Measurements from ENCODE around the gene PTGDR2.

Gene PTGDR2

DNA sequence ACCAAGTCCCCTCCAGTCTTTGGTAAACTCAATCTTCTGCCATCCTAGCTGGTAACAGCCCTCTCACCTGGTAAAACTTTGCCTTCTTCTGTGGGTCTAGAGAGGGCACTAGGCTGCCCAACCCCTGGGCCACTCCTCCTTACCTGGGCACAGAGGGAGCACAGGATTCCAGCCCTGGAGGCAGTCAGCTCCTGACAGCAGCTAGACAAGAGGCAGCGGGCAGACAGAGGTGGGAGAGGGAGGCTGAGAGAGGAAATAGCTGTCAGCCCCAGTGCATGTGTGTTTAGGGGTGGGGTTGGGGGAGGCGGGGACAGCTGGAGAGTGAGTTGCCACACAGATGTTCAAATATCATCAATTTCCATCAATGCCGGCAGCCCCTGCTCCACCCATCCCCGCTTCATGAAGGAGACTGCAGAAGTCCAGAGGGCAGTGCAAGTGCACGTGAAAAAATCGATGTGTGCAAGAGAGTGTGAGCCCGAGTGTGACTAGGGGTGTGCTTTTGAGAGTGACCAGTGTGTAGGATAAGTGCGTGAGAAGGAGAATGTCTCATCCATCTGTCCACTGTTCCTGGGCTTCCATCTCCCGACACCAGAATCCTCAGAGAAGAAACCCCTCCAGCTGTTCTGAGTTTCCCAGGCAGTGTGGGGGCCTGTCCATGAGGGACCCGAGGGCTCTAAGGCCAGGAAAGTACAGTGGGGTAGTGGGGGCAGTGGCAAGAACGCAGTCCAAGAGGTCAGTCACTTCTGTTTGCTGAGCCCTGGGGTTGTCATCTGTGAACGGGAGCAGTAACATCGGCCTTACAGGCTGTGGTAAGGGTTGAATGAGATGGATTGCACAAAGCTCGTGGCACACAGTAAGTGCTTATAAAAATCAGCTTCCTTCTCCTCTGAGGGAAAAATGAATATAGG is at the start of gene PTGDR2:
PTGDR2 (minus strand) TSS at position 225 of the 908 bp plus-strand sequence. CDS start 2,228 bp downstream, outside the sequence.
- DNase-seq, result no peak

GRCh38 chr11:60905047-60905446 is 49.3 kb upstream of the PTGDR2 start:
- no peak for DNase-seq

GRCh38 chr11:60902625-60903024 is 46.9 kb upstream of the PTGDR2 start:
- DNase-seq, result no peak

GRCh38 chr11:60900673-60901404 is 45.1 kb upstream of the PTGDR2 start:
- DNase-seq, result no peak

GRCh38 chr11:60899977-60900376 is 44.2 kb upstream of the PTGDR2 start:
- DNase-seq, result no peak

GRCh38 chr11:60899046-60899936 is 43.5 kb upstream of the PTGDR2 start:
- DNase-seq, result no peak

DNA sequence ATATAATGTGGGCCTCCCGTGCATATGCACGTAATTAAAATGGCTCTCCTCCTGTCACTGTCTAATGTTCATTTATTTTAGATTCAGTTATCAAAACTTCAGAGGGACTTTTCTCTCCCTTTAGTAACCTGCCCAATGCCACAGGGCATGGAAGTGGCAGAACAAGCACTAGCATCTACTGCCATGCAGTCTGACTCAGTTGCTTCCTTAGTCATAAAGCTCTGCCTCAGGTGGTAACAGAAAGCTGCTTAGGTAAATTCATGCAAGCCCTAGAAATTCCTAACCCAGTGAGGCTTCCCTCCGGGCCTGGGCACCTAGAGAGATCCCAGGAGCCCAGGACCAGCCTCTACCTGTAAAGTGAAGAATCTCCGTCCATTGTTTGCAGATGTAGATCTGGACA is 41.7 kb upstream of the PTGDR2 start:
- no peak for DNase-seq

DNA sequence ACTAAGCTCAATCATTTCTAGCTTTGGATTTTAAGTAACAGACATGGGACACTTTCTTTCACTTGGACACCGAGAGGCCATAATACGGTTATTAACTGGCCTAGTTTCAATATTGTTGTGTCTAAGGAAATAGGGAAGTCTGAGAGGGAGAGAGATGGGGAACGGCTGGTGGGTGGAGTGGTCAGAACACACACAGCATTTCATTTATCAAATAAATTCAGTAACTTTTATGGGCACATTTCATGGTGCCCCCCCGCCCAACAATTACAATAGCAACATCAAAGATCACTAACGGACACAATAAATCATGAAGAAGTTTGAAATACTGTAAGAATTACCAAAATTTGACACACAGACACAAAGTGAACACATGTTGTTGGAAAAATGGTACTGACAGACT is 39.9 kb upstream of the PTGDR2 start:
- DNase-seq, result no peak

DNA sequence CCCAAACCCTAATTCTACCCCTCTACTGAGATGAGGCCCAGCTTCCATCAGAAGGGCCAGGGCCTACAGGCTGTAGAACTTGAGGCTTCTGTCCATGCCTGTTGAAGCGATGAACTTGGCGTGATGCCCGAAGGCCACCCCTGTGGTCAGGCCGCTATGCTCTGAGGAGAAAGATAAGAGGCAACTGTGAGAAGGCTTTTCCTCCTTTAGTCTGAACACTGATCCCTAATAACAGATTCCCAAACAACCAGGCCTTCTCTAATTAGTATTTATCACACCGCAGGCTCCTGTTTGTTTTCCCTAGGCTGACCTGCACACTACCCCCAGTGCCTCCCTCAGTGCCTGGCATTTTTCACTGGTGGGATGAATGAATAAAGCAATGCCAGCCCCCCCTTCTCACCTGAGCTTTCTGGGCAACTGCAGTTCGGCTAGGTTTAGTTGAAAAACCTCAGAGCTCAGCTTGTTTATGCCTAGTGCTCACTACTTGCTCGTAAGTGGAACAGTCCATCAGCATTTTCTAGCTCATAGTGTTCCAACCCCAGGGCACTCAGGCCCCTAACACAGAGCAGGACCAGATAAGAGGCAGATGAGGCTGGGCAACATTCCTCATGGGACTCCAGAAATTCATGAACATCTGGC is 35.5 kb upstream of the PTGDR2 start:
- no peak for DNase-seq

DNA sequence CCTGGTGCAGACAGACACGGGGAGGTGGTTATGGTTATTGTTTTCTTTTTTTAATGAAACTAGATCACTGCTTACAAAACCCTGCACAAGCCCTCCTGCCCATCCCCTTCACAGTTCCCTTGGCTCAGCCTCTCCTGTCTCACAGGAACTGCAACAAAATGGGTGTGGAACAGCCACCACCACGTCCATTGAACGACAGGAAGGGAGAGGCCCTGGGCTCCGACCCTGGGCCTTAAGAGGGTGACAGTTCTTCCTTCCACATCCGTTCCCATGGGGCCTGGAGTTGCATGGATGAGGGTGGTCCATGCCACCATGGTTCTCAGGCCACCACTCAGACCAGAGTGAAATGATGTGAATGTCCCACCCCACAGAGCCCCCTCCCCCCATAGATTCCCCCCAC is 34.9 kb upstream of the PTGDR2 start:
- DNase-seq, result no peak

DNA sequence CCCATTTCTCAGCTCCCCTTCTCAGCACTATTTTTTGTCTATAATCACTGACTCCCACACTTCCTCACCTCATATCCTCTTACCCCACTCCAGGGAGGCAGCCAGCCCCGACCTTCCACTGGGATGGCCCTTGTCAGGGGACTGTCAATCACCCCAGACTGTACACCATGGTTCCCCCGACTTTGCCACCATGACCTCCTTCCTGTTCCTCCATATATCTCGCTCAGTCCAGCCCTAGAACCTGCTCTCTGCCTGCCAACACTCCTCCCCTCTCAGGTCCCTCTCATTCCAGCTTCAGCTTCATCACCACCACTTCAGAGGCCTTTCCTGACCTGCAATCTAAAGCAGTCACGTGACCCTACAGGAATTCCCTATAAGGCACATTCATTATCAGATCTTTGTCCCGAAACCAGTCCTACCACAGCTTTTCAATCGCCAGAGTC is 34.1 kb upstream of the PTGDR2 start:
- DNase-seq, result no peak

- peak in 1 of 2 experiments; percentile 16 for DNase-seq
Observed at GRCh38 chr11:60887556-60887955, 31.8 kb upstream of the PTGDR2 start.

DNA sequence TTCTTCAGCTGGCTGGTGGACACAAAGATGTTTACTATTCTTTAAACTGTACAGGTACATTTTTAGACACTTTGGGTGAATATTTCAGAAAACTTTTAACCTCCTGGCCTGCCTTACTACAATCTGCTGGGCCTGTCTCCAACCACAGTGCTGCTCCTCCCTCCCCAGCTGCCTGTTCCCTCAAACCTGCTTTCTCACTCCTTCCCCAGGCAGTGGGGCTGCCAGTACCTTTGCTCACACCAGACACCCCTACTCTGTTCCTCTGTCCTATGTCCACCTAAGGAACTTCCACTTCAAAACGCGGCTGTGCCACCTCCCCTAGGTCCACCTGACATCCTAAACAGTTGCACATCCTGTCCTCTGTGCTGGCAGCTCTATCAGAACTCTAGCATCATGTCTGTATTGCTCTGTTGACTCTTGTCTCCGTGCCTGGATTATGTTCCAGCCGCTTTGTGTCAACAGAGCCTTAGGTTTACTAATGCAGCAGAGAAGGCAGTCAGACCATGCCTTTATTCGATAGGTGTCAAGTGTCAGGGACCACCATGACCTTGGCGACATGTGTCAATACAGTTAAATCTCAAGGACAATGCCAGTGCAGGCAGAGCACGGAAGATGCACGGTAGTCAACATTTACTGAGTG is 25.0 kb upstream of the PTGDR2 start:
- DNase-seq, result no peak

GRCh38 chr11:60879971-60880588 is 24.3 kb upstream of the PTGDR2 start:
- DNase-seq, result no peak

GRCh38 chr11:60879104-60879503 is 23.4 kb upstream of the PTGDR2 start:
- no peak for DNase-seq

DNA sequence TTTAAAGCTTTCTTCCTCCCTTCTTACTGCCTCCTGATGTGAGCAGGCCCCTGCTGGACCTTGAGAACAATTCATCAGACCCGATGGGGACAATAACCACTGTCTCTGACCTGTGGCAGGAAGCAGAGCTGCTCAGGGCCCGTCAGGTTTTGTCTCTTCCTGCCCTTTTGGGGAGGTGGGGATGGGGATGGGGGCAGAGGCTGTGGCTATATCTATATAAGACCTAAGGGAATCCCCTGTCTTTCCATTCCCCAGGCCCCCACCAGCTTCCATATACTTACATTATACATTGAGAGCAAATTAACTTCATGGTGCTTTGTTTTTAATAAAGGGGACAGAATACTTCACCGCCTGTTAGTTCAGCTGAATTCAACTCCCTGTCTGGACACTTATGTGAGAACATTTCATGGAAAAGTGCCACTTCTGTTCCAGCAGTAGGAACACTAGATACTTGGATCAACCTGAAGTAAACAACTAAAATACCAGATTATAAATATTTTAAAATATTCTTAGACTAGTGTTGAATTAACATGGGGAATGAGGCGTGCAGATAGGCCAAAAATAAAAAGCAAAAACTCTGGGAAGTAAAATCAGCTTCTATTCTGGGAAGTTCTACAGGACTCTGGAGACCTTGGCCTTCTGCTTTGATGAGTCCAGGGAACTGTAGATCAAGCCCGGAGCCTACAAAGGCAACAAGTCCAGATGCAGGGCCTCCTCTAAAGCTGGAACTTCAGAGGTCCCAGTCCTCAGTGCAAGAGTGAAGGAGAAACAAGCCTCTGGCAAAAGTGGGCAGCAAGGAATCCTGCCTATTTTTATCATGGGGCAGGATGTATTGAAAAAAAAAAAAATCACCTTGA is 22.7 kb upstream of the PTGDR2 start:
- DNase-seq, result no peak

- DNase-seq, result no peak
Observed at GRCh38 chr11:60876168-60876485, 20.4 kb upstream of the PTGDR2 start.

- DNase-seq, result no peak
Observed at GRCh38 chr11:60875366-60876167, 19.8 kb upstream of the PTGDR2 start.

Measured in stimulated activated CD4-positive, alpha-beta T cell treated with anti-CD3 and anti-CD28 coated beads, Interleukin-4, amount 100 ng/mL, for 4 hours (primary cell).